ENCODE data around the gene PDIK1L.

PDIK1L gene

DNA sequence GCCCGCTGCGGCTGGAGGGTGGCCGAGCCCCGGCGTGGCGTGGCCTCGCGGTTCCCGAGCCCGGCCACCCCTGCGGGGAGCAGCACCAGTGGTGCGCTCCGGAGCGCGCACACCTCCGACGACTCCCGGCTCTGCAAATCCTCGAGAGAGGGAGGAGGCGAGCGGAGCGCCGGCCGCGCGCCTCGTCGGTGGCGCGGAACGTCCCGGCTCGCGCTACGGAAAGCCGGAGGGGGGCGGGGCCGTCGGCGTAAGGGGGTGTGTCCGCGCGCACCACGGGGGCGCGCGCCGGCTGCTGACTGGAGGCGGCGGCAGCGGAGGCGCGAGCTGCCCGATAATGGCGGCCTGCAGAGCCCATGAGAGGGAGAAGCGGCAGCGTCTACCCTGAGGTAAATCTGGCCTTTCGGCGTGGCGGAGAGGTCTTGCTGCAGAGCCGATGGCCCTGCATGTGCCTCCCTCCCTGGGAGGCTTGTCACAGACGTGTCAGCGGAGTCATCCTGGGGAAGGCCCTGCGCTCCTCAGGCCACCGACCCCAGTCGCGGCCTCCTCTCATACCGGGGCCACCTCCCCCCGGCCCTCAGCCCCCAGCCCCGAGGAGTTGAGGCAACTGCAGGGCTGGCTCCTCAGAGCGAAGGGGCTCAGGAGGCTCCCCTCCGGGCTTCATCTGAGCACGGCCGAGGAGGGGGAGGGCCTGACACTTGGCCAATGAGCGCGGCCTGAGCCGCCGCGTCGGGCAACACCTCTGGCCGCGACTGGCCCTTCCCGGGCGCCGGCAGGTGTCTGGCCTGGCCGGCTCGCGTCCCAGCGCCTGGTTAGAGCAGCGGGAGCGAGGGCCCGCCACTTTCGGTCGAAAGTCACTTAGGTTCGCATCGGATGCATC, at the start of gene PDIK1L:
Gene PDIK1L, plus strand, starts transcription at position 295 of the 877 bp plus-strand sequence. CDS start 2,485 bp downstream, outside the sequence.
- DNase-seq (ENCODE audit: low spot score) = peak; percentile 93

DNA sequence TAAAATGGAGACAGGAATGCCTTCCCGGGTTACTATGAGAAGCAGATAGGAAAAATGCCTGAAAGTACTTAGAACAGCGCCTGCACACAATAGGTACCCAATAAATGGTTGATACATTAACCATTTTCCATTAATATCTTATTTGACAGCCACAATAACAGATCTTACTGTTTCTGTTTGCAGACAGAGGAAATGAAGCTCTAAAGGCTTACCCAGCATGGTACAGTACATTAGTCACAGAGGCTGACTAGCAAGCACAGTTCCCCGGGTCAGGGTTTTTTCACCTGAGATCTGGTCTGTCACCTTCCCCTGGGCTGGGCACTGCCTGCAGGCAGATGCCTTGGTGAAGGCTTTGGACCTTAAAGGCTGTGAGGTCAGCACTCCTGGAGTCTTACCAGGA, 47.1 kb upstream of the PDIK1L start:
- DNase-seq (ENCODE audit: low spot score) = no peak

DNA sequence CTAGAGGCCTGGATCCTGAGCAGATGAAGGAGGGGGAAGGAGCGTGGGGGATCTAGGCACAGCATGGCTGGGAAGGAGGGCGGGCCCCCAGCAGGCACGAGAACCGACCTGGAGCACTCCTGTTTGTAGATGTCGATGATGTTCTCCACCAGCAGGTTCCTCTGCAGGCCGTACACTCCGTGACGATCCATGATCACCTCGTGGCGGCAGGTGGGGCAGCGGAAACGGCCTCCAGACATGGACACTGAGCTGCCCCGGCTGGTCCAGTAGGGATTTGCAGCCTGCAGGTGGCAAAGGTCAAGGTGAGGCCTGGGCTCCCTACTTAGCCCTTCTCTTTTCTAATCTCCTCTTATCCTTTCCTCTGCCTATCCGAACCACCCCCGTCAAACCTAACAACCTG, 45.5 kb upstream of the PDIK1L start:
- DNase-seq (ENCODE audit: low spot score) = no peak

DNA sequence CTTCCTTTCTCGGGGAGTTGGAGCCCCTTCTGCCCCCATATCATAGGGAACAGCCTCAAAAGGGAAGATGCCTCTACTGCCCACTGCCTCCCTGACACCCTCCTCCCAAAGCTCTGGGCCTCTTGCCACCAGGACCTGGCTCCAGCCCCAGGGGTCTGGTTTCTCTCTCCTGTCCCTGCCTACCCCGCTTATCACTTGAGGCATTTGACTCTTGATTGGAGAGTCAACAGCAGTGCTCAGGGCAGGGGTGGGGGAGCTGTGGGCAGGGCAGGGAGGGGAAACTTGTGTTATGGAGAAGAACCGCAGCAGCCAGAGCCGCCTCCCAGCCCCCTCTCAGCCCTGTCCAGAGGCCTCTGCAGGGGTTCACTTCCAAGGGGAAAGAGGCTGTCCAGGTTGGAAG, 44.8 kb upstream of the PDIK1L start:
- DNase-seq (ENCODE audit: low spot score) = no peak

DNA sequence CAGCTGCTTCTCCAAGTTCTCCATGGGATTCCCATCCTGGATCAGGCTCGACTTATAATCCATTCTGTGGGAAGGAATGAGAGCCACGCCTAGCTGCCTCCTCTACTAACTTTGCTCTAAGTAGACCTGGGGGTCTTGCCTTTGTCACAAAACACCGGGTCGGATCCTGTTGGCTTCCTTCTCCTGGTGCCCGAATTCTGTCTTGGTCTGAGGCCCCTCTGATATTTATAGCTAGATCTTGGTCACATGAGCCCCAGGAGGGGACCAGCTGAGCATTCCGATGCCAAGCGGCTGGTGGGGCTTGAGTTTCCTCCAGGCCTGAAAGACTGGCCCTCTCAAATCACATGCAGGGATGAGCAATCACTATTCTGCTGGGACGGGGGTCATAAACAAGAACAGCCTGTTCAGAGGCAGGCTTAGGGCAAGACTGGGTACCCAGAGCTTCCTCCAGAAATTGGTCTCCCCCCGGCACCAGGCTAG, 44.2 kb upstream of the PDIK1L start, which contains the start of gene TRIM63:
Gene TRIM63, minus strand, starts transcription at position 199 of the 480 bp plus-strand sequence. Its CDS starts 136 bp downstream, at position 63.
- no peak for DNase-seq (ENCODE audit: low spot score)

DNA sequence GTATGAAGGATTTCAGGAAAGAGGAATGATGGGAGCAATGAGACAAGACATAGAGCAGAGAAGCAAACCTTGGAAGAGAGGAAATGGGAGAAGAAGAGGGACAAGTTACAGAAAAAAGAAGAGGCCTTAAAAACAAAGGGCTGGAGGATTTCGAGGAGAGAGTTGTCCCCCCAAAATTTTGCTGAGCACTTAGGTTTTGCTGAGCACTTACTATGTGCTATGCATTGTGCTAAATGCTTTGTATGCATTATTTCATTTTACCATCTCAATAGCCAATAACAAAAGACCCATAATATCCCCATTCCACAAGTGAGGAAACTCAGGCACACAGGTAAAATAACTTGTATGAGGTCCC, 41.7 kb upstream of the PDIK1L start:
- no peak for DNase-seq (ENCODE audit: low spot score)

- no peak for DNase-seq (ENCODE audit: low spot score)
These were observed 41.2 kb upstream of the PDIK1L start for GRCh38 chr1:26070296-26070962.

- no peak for DNase-seq (ENCODE audit: low spot score)
These were observed 40.7 kb upstream of the PDIK1L start for GRCh38 chr1:26070963-26071342.

- DNase-seq (ENCODE audit: low spot score) = no peak
These were observed 39.3 kb upstream of the PDIK1L start for GRCh38 chr1:26072305-26072704.

DNA sequence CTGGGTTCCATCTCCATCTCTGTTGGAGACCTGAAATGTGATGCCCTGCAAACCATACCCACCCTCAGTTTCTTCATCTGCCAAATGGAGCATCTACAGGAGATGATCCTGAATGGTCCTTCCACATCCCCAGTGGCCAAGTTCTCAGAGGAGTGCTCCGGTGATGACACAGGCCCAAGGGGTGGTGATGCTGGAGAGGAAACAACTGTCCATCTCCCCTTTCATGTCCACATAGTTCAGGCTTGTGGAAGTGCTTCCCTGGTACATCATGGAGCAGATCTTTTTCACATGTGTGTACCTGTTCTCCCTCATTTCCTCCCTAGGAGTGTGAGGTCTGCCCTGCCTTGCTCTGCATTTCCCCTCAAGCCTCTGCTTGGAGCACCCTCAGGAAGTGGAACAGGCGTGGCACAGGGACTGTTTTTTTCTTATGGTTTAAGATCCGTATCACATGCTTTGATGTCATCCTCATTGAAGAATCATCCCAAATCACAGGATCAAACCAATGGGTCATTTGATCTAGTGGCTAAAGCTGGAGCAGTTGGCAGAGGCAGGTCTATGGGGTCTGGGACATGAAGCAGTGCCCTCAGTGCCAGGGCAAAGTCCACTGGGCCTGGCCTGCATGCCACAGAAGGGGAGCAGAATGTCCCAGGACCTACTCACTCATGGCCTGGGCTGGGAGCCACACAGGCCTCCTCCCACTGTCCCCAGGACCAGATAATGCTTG, 36.0 kb upstream of the PDIK1L start:
- DNase-seq (ENCODE audit: low spot score) = no peak

DNA sequence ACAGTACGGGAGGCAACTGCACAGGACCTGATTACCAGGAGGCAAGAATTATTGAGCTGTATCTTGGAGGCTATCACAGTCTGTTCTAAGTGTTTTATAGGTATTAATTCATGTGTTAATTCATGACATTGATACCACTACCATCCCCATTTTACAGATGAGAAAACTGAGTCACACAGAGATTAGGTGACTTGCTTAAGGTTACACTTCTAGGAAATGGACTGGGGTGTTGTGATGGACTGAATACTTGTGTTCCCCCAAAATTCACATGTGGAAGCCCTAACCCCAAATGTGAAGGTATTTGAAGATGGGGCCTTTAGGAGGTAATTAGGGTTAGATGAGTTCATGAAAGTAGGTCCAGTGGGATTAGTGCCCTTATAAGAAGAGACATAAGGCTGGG, 34.1 kb upstream of the PDIK1L start:
- no peak for DNase-seq (ENCODE audit: low spot score)

DNA sequence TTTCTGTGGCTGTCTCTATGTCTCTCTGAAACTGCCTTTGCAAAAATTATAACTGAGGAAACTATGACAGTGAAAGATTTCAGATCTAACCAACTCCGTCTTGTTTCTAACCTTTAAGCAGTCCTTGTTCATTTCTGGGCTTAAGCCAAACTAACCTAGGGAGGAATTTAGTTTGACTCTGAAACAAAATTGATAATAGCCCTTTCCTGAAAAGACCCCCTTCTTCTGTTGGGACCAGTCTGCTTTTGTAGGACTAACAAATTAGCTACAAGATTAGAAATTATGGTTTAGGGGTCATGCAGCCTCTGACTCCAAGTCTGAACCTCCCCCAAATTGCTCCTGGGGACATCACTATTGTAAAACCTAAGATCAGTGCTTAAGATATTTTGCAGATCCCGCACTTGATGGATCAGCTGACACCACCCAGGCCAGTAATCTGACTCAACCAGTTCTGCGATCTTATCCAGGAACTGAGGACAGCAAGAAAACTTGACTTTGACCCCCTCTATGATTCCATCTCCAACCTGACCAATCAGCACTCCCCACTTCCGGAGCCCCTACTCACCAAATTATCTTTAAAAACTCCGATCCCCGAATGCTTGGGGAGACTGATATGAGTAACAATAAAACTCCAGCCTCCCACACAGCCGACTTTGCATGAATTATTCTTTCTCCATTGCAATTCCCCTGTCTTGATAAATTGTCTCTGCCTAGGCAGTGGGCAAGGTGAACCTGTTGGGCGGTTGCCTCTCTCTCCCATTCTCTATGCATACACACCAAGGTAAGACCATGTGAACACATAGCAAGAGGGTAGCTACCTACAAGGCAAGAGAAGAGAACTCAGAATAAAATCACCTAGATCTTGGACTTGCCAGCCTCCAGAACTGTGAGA, 33.1 kb upstream of the PDIK1L start:
- DNase-seq (ENCODE audit: low spot score) = no peak

DNA sequence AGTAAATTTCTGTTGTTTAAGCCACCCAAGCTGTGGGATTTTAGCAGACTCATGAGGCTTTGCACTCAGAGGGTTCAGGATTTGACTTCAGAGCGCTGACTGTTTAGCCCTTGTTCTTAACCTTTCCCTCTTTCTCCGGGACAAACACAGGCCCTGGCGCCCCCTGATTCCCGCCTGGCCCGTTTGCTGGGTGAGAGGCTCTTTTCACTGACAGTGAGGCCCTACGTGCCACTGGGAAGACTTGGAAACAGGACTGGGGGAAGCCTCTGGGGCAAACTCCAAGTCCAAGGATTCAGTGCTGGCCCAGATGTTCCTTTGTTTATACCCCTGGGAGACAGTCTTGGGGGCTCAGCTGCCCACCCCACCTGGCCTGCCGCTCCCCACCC, 32.5 kb upstream of the PDIK1L start:
- DNase-seq (ENCODE audit: low spot score) = no peak

DNA sequence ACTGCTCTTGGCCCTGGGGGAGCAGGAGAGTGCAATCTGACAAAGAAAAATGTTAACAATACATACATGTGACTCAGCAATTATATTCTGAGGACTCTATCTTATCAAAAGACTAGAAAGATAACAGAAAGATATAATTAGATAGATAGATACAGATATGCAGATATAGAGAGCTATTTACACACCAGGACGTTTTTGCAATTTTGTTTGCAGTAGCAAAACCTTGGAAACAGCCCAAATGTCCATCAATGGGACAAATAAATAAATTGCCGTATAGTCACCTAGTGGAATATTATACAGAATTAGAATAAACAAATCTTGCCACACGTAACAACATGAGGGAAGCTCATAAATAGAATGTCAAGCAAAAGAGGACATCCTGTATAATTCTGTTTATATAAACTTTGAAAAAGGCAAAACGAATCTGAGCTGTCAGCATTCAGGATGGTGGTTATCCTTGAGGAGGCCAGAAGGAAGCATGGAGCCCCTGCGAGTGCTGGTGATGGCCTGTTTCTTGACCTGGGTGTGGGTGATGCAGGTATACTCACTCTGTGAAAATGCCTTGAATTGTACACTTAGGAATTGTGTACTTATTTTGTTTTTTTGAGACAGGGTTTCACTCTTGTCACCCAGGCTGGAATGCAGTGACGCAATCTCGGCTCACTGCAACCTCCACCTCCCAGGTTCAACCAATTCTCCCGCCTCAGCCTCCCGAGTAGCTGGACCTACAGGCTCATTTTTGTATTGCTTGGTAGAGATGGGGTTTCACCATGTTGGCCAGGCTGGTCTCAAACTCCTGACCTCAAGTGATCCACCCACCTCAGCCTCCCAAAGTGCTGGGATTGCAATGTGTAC, 31.4 kb upstream of the PDIK1L start:
- no peak for DNase-seq (ENCODE audit: low spot score)

DNA sequence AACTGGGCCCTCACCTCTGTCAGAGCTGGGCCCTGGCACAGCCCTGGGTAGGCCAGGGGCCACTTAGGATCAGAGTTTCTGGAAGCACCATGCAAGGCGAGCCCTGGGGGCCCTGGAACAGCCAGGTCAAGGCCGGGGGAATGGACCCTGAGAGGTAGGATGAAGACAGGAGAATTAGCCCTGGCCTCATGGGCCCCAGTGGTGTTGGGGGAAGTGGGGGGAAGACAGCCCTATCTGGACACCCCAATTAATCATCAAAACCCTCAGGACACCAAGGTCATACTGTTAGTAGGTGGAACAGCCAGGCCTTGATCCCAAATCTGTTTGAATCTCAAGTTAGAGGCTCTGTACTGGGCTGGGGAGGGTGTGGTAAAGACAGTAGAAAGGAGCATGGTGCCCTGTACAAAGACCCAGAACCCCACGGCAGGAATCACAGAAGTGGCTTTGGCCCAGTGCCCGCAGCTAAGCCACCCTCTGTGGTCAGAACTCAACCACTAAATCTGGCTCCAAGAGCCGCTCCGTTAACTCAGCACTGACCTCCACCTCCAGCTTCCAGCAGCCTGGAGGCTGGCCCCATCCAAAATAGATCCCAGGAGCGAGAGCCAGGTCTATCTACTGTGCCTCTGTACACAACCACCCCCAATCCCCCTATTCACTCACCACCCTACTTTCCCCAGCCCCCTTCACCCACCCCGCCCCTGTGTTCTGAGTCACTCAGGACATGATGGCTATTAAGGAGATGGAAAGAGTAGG, 30.2 kb upstream of the PDIK1L start:
- no peak for DNase-seq (ENCODE audit: low spot score)

- DNase-seq (ENCODE audit: low spot score) = no peak
These were observed 29.6 kb upstream of the PDIK1L start for GRCh38 chr1:26082020-26082350.

DNA sequence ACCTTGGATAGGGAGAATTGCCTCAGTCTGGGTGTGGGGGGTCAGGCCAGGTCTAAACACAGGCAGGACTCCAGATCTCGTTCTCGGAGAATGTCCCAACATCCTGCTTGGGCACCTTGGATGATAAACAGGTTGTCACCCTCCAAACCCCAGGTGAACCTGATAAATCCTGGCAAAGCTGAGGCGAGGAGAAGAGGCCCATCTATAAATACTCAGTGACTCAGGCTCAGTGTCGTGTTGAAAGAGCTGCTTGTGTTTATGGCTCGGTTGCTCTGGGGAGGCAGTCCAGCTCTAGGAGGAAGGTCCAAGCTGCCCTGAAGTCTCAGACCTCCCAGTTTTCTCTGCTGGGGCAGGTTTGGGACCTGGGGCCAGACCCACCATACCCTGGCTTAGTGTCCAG, 28.4 kb upstream of the PDIK1L start:
- peak; percentile 53 for DNase-seq (ENCODE audit: low spot score)

DNA sequence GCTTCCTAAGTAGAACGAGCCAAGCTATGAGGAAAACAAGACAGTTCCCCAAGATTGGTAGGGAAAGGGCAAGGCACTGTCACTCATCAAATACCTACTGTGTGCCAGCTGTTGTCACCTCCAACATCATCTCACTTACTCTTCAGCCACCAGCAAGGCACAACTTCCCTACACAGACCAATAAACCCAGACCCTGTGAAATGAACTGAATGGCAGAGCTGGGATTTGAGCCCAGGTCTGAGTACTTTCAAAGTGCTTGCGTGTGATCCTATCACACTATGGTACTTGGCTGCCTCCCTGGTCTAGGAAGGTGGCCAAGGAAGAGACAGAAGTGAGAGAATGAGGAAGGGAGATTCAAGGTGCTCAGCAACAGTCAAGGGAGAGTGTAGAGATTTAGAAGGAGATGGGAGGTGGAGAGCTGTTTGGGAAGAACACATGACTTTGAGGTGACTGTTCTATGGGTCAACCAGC, 27.5 kb upstream of the PDIK1L start:
- no peak for DNase-seq (ENCODE audit: low spot score)

DNA sequence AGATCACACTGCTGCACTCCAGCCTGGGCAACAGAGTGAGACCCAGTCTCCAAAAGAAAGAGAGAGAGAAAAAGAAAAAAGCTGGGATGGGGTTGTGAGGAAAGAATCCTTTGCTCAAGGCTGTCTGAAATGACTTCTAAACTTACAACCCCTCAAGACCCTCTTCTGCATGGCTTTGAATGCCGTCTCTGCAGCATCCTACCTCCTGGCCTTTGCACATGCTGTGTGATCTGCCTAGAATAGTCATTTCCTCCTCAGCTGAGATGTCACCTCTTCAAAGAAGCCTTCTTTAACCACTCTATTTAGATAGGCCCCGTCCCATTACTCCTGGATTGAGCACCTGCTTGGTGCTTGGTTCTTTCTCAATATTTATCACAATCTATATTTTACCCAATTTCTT, 26.8 kb upstream of the PDIK1L start:
- DNase-seq (ENCODE audit: low spot score) = no peak

GRCh38 chr1:26089125-26089524, 22.5 kb upstream of the PDIK1L start:
- DNase-seq (ENCODE audit: low spot score) = no peak

Data from AG08395 (cell line).